GM12874 (cell line): ENCODE results near the gene VWA8.

ENCODE experiments used
- TF ChIP-seq, protein P1 (sequence below): IDR thresholded peaks from 2 replicates; pipeline ENCODE4 v1.5.1; 2011; ENCODE audit warnings: low read depth, mild to moderate bottlenecking, control low read depth, low read length, moderate library complexity; ENCODE audit not compliant: insufficient read depth

The VWA8 gene

DNA sequence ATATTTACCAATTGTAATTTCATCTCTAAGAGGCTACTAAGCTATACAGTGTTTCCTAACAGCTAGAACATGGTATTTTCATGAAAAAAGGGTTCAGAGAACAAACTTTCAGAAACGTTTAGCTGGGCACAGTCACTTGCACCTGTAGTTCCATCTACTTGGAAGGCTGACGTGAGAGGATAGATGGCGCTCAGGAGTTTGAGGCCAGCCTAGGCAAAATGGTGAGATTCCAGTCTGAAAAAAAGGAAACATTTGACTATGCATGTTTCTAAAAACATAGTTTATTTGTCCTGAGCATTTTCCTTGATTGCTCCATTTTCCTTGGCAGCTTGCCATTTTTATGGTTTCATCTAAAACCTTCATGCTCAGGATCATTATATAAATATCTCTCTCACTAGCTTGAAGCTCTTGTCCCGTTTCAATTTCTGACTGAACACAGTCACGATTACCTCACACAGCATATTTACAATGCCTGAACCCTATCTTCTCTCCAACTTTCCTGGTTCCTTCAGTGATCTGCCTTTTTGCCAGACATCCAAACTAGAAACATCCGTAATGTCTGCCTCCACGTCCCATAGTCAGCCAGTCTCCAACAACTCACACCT lies 302.8 kb downstream of the VWA8 start:
- TF ChIP-seq, protein P1, sequence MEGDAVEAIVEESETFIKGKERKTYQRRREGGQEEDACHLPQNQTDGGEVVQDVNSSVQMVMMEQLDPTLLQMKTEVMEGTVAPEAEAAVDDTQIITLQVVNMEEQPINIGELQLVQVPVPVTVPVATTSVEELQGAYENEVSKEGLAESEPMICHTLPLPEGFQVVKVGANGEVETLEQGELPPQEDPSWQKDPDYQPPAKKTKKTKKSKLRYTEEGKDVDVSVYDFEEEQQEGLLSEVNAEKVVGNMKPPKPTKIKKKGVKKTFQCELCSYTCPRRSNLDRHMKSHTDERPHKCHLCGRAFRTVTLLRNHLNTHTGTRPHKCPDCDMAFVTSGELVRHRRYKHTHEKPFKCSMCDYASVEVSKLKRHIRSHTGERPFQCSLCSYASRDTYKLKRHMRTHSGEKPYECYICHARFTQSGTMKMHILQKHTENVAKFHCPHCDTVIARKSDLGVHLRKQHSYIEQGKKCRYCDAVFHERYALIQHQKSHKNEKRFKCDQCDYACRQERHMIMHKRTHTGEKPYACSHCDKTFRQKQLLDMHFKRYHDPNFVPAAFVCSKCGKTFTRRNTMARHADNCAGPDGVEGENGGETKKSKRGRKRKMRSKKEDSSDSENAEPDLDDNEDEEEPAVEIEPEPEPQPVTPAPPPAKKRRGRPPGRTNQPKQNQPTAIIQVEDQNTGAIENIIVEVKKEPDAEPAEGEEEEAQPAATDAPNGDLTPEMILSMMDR = no peak

DNA sequence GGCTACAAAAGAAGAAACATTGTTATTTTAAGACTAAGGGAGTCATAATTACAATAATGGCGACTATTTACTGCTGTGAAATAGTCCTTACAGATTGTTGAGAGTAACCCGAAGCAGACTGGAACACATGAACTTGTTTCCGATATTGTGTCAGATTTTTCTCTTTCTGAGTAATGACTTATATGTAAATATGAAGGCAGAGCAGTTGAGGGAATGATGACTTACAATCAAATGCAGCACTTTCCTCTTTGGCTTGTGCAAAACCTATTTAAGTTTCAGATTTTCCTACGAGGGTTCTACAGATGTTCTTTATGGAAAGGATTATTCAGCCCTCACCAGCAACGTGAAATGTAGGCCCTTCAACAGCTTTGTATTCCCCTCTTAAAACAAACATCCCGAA lies 304.9 kb downstream of the VWA8 start:
- TF ChIP-seq, protein P1 = no peak

DNA sequence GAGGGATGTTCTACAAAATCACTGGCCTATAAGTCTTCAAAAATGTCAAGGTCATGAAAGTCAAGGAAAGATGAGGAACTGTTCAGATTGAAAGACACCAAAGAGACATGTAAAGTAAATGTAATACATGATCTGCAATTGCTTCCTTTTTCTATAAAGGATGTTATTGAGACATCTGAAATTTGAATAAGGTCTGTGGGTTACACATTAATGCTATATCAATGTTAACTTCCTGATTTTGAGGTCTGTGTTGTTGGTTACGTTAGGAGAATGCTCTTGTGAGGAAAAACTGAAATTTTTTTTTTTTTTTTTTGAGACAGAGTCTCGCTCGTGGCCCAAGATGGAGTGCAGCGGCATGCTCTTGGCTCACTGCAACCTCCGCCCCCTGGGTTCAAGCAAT lies 306.1 kb downstream of the VWA8 start:
- TF ChIP-seq, protein P1 = no peak

DNA sequence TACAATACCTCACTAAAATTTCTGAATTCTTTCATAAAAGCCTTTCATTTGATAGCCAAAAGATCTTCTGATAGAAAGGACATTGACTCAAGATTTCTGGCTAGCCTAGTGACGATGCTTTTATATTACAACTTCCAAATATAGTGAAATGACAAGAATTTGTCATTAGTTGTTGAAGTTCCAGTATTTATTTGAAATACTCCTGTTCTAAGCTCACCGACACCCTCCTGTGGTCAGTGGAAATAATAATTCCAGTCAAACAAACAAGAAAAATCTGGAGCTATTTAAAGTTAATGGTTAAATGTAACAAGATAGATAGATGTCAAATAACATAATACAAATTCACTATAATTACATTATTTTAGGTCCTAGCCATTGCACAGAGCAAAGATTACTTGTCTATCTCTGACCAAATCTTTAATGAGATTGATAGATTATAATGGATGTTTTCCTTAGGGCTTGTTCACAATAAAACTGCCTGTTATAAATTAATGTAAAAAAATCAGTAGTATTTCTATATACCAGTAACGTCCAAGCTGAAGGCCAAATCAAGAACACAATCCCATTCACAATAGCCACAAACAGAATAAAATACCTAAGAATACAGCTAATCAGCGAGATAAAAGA lies 308.1 kb downstream of the VWA8 start:
- TF ChIP-seq, protein P1 = 0 out of 2 replicates have a peak, but pooled peaks have one; percentile 12

DNA sequence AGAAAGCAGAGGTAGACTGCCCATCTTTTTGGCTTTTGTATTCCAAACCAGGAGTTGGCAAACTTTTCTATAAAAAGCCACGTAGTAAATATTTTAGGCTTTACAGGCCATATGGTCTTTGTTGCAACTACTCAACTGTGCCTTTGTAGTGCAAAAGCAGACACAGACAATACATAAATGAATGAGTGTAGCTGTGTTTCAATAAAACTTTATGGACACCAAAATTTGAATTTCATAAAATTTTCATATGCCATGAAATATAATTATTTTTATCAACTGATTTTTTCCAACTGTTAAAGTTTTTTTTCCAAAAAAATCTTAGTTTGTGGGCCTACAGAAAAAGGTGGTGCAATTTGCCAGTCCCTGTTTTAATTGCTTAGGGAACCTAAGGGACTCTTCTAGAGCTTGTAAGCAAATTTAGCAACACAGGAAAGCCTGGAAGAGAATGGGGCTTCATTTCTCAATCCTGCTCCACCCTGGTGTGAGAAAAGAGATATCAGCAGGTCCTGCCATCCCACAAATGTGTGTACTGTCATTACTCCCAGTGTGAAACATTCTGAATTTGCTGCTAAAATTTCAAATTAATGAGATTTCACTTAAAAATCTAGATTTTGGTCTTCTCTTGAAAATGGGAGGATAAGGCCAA lies 309.4 kb downstream of the VWA8 start:
- TF ChIP-seq, protein P1 = no peak

DNA sequence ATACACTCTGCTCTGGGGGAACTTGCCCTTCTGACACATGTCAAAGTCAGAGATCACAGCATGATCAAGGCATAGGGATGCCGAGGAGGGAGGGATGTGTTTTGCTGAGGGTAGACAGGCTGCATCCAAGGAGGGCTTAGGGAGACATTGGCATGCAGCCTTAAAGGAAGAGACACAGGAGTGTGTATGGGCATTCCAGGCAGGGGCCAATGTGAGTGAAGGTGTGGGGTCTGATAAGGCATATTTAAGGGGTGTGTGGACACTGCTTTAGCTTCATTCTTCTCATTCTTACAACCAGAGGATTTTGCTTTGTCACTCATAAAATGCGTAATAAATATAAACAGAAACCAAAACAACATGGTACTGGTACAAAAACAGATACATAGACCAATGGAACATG lies 310.2 kb downstream of the VWA8 start:
- TF ChIP-seq, protein P1 = no peak

DNA sequence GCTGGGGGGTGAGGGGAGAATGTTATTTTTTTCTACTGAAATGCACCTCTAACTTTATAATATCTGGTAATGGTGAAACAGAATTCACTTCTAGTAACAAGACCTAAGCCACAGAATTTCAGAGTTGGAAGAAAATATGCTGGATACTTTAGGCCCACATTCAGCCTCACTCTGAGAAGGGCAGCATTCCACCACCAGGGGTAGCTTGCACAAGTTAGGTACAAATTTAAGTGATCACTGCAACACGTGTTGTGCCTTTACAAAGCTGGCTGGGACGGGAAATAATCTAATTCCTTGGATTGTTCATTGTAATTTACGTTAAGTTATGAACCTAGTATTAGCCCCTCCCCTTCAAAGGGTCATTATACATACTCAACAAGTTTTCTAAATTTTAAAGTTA lies 311.2 kb downstream of the VWA8 start:
- TF ChIP-seq, protein P1 = peak; percentile 15; the same call in 1 of the 2 replicates
